ENCODE measurements around the gene FANCI.
"Not testable (repeated sequence)": the region's sequence is repeated elsewhere in the genome, so short reads cannot be mapped to it uniquely, and the experiment has no call there.

The FANCI gene

DNA sequence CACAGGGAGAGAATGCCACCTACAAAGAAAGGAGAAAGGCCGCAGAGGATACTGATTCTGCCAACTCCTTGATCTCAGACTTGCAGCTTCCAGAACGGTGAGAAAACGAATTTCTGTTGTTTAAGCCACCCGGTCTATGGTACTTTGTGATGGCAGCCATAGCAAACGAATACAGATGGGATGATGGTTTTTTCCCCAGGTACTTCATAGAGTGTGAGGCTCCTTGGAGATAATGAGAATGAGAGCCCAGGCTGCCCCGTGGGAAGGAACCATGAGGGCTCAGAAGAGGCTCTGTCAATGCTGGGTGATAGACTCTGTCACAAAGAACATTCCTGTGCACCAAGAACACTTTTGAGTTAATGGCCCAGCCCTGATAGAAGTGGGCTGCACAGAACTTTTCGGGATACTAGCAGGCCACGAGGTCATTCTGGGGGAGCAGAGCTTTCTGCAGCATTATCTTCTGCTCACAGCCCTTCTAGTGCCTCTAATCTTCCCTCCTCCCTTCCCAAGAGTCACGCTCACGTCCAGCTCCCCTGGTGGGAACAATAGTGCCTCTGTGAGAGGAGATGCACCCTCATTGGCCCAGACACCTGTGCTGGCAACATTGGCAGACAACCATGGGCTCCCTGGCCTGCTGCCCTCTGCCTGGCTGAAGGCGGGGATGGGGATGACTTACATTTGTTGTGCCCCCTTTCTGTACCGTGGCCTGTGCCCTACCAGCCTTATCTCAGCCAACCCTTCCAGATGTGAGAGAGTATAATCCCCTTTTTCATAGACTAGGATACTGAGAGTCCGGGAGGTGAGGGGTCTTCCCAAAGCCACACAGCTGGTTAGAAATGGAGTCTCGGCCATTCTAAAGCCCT lies 17.2 kb upstream of the FANCI start:
- no peak for FAIRE-seq
- TF ChIP-seq TAF1 (IDR thresholded peaks at IDR 0.05; ENCODE audit: borderline replicate concordance, low read depth, low read length) (no peak), POLR2AphosphoS5 (IDR thresholded peaks at IDR 0.05; ENCODE audit: low read depth, low read length) (no peak), POLR2A (IDR thresholded peaks at IDR 0.05; ENCODE audit: low read depth, low read length) (no peak)
- no peak for DNase-seq (ENCODE audit: insufficient read length)

DNA sequence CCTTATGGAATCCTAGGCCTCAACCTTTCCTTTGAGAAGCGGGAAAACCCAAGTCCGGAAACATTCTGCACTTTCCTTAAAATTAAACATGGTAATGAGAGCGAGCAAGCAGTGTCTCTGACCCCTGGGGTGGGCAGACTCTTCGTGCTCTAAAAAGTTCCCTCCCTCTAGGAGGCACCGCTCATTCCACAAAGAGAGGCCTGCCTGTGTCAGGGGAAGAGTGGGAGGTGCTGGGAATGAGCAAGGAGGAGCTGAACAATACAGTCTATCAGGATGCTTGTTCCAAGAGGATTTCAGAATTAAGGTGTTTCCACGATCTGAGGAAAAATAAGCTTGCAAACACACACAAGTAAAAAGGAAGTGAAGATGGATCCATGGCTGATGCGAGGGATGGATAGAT lies 16.4 kb upstream of the FANCI start:
- DNase-seq (ENCODE audit: insufficient read length) (no peak), FAIRE-seq (no peak)
- TF ChIP-seq POLR2AphosphoS5 (IDR thresholded peaks at IDR 0.05; ENCODE audit: low read depth, low read length) (no peak), TAF1 (IDR thresholded peaks at IDR 0.05; ENCODE audit: borderline replicate concordance, low read depth, low read length) (no peak), POLR2A (IDR thresholded peaks at IDR 0.05; ENCODE audit: low read depth, low read length) (no peak)

DNA sequence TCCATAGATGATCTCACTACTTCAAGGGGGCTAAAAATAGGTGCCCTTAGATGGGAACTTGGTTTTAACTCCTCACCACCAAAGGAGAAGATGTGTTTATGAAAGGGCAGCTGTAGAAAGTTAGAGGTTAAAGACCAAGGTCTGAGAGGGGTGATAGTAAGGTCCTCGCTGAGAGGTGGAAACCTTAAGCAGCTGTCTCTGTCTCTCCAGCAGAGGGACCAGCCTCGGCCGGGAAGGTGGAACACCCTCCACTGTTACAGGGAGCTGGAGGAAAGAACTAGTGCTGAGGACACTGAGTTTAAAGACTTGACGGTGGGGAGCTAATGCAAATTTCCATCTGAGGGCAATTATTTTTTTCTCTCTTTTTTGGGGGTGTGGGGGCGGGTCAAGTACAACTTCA lies 13.5 kb upstream of the FANCI start:
- FAIRE-seq (no peak), DNase-seq (ENCODE audit: insufficient read length) (no peak)
- TF ChIP-seq POLR2AphosphoS5 (IDR thresholded peaks at IDR 0.05; ENCODE audit: low read depth, low read length) (no peak), TAF1 (IDR thresholded peaks at IDR 0.05; ENCODE audit: borderline replicate concordance, low read depth, low read length) (no peak), POLR2A (IDR thresholded peaks at IDR 0.05; ENCODE audit: low read depth, low read length) (no peak)

DNA sequence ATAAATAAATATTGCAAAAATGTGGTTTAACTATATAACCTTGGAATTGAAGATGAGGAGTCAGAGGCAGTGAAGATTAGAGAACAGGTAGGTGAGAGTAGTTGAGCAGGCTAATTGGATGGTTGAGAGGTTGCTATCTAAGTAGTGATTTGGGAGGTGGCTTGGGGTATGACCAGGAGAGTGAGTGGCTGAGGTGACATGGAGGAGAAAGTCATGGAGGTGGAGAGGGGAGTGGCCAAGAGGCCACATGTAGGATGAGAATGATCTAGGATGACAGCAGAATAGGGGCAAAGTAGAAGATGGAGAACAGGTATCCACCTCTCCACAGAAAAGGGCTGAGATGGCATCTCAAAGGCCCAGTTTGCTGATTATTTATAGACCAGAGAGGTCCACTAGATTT lies 11.9 kb upstream of the FANCI start:
- no peak for TF ChIP-seq POLR2AphosphoS5 (IDR thresholded peaks at IDR 0.05; ENCODE audit: low read depth, low read length)
- DNase-seq (ENCODE audit: insufficient read length), result no peak
- no peak for FAIRE-seq

DNA sequence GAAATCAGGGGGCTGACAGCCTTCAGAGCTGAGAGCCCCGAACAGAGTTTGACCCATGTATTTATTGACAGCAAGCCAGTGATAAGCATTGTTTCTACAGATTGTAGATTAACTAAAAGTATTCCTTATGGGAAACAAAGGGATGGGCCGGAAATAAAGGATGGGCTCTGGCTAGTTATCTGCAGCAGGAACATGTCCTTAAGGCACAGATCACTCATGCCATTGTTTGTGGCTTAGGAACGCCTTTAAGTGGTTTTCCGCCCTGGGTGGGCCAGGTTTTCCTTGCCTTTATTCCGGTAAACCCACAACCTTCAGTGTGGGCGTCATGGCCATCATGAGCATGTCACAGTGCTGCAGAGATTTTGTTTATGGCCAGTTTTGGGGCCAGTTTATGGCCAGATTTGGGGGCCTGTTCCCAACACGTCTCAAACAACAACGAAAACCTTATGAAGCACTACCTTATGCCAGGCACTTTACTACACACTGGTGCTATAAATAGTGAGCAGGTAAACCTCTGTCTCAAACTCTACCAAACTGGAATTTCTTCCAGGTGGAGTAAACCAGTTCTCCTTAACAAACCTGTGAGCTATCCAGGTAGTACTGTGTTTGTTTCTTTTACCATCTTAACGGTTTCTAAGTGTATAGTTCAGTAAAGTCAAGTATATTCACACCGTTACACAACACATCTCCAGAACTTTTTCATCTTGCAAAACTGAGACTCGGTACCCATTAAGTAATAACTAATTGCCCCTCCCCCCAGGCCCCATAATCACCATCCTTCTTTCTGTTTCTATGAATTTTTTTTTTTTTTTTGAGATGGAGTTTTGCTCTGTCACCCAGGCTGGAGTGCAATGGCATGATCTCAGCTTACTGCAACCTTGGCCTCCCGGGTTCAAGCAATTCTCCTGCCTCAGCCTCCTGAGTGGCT lies 3.6 kb upstream of the FANCI start:
- not testable (repeated sequence) for DNase-seq (ENCODE audit: insufficient read length); FAIRE-seq

DNA sequence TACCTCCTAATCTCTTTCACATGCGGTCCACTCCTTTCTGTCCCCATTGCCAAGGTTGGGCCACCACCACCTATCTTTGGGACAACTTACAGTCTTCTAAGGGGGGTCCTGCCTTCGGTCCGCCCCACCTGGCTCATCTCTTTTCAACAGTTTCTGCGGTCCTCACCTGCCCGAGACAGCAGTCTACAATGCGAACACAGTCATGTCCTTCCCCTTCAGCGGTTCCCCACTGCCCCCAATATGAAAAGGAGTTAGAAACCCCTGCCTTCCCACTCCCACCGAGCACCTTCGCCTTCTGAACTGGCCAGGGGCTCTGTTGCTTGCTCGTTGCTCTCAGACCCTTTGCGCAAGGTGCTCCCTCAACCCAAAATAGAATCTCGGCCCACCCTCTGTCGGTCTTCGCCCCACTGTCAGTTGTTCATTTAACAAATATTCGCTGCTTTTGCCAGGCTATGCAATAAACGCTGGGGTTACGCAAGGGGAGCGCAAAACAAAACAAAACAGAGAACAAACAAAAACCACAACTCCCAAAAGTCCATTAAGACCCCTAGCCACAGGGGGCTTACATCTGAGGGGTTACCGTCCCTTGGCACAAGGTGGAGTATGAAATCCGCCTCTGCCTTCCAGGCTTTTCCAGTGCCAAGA lies 611 bp upstream of the FANCI start:
- TF ChIP-seq TAF1 (IDR thresholded peaks at IDR 0.05; ENCODE audit: borderline replicate concordance, low read depth, low read length) (no peak), POLR2A (IDR thresholded peaks at IDR 0.05; ENCODE audit: low read depth, low read length) (no peak), POLR2AphosphoS5 (IDR thresholded peaks at IDR 0.05; ENCODE audit: low read depth, low read length) (no peak)
- DNase-seq (ENCODE audit: insufficient read length) (no peak), FAIRE-seq (no peak)

DNA sequence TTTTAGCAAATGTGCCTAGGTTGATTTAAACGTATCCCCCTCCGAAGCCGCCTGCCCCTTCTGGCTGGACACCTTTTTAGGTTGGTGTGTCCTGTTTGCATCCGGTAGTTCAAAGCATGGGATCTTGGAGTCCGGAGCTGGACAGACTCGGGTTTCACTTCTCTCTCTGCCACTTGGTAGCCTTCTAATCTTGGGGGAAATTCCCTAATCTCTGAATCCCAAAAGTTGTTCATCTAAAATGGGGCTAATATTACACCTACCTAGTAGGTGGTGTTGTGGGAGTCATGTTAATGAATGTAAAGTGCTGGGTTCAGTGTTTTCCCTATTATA lies 760 bp downstream of the FANCI start:
- DNase-seq (ENCODE audit: insufficient read length), result no peak
- no peak for FAIRE-seq
- TF ChIP-seq POLR2A (IDR thresholded peaks at IDR 0.05; ENCODE audit: low read depth, low read length) (no peak), POLR2AphosphoS5 (IDR thresholded peaks at IDR 0.05; ENCODE audit: low read depth, low read length) (no peak), TAF1 (IDR thresholded peaks at IDR 0.05; ENCODE audit: borderline replicate concordance, low read depth, low read length) (no peak)

DNA sequence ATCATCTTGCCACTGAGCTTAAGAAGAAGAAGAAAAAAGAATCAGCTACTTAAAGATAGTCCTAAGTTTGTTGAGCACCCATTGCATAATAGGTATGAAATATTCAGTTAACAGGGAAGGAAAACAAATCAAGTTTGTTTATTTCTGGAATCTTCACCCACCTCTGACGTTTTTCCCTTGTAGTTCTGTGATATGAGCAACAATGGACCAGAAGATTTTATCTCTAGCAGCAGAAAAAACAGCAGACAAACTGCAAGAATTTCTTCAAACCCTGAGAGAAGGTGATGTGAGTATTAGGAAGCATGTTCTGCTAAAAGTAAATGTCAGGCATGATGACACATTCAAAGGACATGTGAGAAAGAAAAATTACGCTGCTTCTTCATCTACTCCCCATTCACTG lies 3.7 kb downstream of the FANCI start:
- FAIRE-seq, result no peak
- no peak for DNase-seq (ENCODE audit: insufficient read length)

DNA sequence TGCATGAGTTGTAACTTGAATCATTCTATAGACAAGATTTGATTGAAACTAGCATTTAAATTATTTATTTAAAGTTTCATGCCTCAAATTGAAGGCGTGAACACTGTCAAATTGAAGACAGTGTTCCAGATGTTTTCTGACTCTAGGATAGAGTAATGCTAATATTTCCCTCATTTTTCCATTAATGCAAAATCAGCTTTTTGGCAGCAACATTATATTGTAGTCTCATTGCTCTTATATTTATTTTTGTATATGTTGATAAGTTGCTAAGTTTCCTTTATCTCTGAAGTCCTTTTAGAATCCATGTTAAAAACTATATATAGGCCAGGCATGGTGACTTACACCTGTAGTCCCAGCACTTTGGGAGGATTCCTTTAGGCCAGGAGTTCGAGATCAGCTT lies 4.8 kb downstream of the FANCI start:
- FAIRE-seq (no peak), DNase-seq (ENCODE audit: insufficient read length) (no peak)
- TF ChIP-seq POLR2AphosphoS5 (IDR thresholded peaks at IDR 0.05; ENCODE audit: low read depth, low read length) (no peak), TAF1 (IDR thresholded peaks at IDR 0.05; ENCODE audit: borderline replicate concordance, low read depth, low read length) (no peak), POLR2A (IDR thresholded peaks at IDR 0.05; ENCODE audit: low read depth, low read length) (no peak)

More for the DNA sequence above, 3.7 kb downstream of the FANCI start:
- TF ChIP-seq POLR2A (IDR thresholded peaks at IDR 0.05; ENCODE audit: low read depth, low read length), result no peak
- no peak for TF ChIP-seq POLR2AphosphoS5 (IDR thresholded peaks at IDR 0.05; ENCODE audit: low read depth, low read length)
- TF ChIP-seq TAF1 (IDR thresholded peaks at IDR 0.05; ENCODE audit: borderline replicate concordance, low read depth, low read length), result no peak

DNA sequence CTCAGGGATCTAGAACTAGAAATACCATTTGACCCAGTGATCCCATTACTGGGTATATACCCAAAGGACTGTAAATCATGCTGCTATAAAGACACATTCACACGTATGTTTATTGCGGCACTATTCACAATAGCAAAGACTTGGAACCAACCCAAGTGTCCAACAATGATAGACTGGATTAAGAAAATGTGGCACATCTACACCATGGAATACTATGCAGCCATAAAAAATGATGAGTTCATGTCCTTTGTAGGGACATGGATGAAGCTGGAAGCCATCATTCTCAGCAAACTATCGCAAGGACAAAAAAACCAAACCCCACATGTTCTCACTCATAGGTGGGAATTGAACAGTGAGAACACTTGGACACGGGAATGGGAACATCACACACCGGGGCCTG lies 6.4 kb downstream of the FANCI start:
- FAIRE-seq; DNase-seq (ENCODE audit: insufficient read length): not testable (repeated sequence)

DNA sequence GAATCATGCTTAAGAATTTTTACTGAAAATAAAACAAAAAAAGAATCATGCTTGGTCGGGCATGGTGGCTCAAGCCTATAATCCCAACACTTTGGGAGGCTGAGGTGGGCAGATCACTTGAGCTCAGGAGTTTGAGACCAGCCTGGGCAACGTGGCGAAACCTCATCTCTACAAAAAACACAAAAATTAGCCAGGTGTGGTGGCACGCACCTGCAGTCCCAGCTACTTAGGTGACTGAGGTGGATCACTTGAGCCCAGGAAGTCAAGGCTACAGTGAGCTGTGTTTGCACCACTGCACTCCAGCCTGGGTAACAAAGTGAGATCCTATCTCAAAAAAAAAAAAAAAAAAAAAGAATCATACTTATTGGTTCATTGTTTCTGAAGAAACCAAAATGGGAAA lies 33.5 kb downstream of the FANCI start:
- FAIRE-seq; DNase-seq (ENCODE audit: insufficient read length): not testable (repeated sequence)

DNA sequence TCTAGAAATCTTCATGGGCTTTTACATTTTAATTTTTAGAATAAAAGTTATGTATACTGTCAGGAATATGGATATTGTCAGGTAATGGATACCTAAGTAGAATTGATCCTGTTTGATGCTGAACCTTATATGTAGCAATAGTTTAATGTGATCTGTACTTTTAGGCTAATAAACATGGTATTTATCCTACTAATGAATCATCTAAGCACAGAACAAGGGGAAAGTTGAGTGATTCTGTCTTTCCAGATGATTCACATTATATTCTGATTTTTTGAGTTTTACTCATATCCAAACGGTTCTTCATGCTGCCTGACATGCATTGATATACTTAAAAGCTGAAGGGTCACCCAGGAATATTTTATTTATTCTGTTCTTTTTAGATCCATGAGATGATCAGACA lies 34.5 kb downstream of the FANCI start:
- DNase-seq (ENCODE audit: insufficient read length) (no peak), FAIRE-seq (no peak)
- no peak for TF ChIP-seq POLR2A (IDR thresholded peaks at IDR 0.05; ENCODE audit: low read depth, low read length)
- TF ChIP-seq TAF1 (IDR thresholded peaks at IDR 0.05; ENCODE audit: borderline replicate concordance, low read depth, low read length), result no peak
